ENCODE data around the gene TRIM7. TPM values are rescaled to one million over a fixed set of nuclear protein-coding genes. Genes with fewer than 3 reads are reported as not detected.

The TRIM7 gene
- total and polyA plus RNA-seq, 12 donors = 3.9 to 30.8 (median 6.0) TPM

GRCh38 chr5:181166812-181167733 is 37.9 kb downstream of the TRIM7 start:
- intact Hi-C loops (cut with DNase I) = loop anchor here in 3 of 10 donors (10.0 kb wide), 2 partner anchors 122 to 302 kb away; partner anchors contain the start of genes BTNL9 (in 2 of the 3) and ZFP62 (in 1 of the 3)
- no peak overlapping the region for H3K27ac ChIP-seq
- DNase-seq = no peak

GRCh38 chr5:181164076-181164952 is 40.7 kb downstream of the TRIM7 start:
- no peak for ATAC-seq
- WGBS, 2 donors = 11 to 23% methylated on average over 48 to 49 of the region's 52 CpGs
- peaks cover 0 to 15% (median 5%) of the 10 kb centered on the region in 9 donors for H3K4me1 ChIP-seq
- H3K36me3 ChIP-seq = no peaks in the 10 kb centered on the region
- no peak for DNase-seq
- intact Hi-C loops (cut with DNase I) = loop anchor here in 3 of 10 donors (10.0 kb wide), 2 partner anchors 120 to 300 kb away; partner anchors contain the start of genes BTNL9 (in 2 of the 3) and ZFP62 (in 1 of the 3)
- H3K4me3 ChIP-seq = no peak overlapping the region
- no peak overlapping the region for H3K27ac ChIP-seq
- H3K27me3 ChIP-seq = peaks cover 4 to 67% (median 52%) of the 10 kb centered on the region in 7 donors
- TF ChIP-seq, protein P1, sequence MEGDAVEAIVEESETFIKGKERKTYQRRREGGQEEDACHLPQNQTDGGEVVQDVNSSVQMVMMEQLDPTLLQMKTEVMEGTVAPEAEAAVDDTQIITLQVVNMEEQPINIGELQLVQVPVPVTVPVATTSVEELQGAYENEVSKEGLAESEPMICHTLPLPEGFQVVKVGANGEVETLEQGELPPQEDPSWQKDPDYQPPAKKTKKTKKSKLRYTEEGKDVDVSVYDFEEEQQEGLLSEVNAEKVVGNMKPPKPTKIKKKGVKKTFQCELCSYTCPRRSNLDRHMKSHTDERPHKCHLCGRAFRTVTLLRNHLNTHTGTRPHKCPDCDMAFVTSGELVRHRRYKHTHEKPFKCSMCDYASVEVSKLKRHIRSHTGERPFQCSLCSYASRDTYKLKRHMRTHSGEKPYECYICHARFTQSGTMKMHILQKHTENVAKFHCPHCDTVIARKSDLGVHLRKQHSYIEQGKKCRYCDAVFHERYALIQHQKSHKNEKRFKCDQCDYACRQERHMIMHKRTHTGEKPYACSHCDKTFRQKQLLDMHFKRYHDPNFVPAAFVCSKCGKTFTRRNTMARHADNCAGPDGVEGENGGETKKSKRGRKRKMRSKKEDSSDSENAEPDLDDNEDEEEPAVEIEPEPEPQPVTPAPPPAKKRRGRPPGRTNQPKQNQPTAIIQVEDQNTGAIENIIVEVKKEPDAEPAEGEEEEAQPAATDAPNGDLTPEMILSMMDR (IDR thresholded peaks at IDR 0.05) = no peak
- no peaks in the 10 kb centered on the region for H3K9me3 ChIP-seq

More at GRCh38 chr5:181166812-181167733, 37.9 kb downstream of the TRIM7 start:
- H3K9me3 ChIP-seq = no peaks in the 10 kb centered on the region
- WGBS, 2 donors = 70 to 80% methylated on average over 6 of the region's 6 CpGs
- H3K27me3 ChIP-seq = peaks cover 12 to 94% (median 79%) of the 10 kb centered on the region in 7 donors
- no peaks in the 10 kb centered on the region for H3K36me3 ChIP-seq
- peaks cover 0 to 18% (median 7%) of the 10 kb centered on the region in 9 donors for H3K4me1 ChIP-seq
- TF ChIP-seq, protein P1 (IDR thresholded peaks at IDR 0.05) = no peak
- no peak for ATAC-seq
- no peak overlapping the region for H3K4me3 ChIP-seq

DNA sequence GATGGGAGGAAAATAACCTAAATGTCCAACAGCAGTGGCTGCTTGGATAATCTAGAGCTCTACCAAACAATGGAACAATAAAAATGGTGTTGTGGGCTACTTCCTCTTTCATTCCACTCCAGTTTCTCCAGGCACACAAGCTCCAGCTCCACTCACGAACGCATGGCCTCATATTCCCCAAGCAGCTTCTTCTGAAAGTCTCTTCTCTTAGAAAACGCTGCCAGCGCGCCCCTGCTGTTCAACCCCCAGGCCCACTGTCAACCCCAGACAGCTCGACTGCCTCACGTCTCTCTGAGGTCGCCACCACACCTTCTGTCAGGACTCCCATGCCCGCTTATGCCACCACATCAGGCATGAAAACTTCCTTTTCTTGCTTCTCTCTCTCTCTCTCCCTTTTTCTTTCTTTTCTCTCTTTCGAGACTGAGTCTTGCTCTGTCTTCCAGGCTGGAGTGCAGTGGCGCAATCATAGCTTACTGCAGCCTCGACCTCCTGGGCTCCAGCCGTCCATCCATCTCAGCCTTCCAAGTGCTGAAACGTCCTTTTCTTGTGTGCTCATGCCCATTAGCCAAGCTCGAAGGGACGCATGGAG is 41.4 kb downstream of the TRIM7 start:
- Histone ChIP-seq H3K36me3 (no peaks in the 10 kb centered on the region), H3K9me3 (no peaks in the 10 kb centered on the region), H3K4me1 (peaks cover 0 to 15% (median 5%) of the 10 kb centered on the region in 9 donors), H3K27ac (no peak overlapping the region), H3K4me3 (no peak overlapping the region), H3K27me3 (peaks cover 3 to 60% (median 44%) of the 10 kb centered on the region in 7 donors)
- DNase-seq (no peak), ATAC-seq (no peak)
- TF ChIP-seq, protein P1 (IDR thresholded peaks at IDR 0.05) = no peak
- intact Hi-C loops (cut with DNase I) = loop anchor here in 3 of 10 donors (10.0 kb wide), 2 partner anchors 119 to 299 kb away; partner anchors contain the start of genes BTNL9 (in 2 of the 3) and ZFP62 (in 1 of the 3)
- WGBS, 2 donors = 40 to 44% methylated on average over 14 to 16 of the region's 16 CpGs

Measured in heart right ventricle (tissue), 16 donors.